ENCODE results near the gene PDIA6. TPM values are rescaled to one million over a fixed set of nuclear protein-coding genes. Genes with fewer than 3 reads are reported as not detected.

PDIA6 gene
- total and polyA plus RNA-seq, 9 of the 15 experiments (the other 6 are each of a cell fraction or from before 2014, with no cell fraction given): 166 to 268 (median 229) TPM

DNA sequence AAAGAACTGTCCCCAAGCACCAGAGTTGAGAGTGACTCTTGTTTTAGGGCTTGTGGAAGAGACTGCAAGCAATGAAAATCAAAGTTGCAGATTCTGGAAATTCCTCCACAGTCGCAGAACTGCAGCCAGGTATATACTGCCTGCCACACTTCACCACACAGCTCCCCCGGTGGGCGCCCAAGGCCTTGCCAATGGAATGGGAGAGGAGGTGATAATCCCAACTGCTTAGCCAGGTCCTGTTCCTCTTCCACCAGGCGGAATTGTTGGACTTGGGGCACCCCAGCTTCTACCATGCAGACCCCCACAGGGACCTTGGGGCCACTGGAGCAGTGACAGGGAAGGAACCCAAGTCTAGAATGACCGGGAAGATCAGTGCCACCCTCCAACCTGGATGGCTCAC, 4.8 kb upstream of the PDIA6 start:
- H3K4me3 ChIP-seq: no peak overlapping the region
- H3K9me1 ChIP-seq (ENCODE audit: control insufficient read depth, insufficient read depth, low read length): no peaks in the 10 kb centered on the region
- 0% methylated on average over 5 of the region's 5 CpGs for WGBS (ENCODE audit: insufficient coverage, low coverage, missing lambda C conversion rate)
- H3K27me3 ChIP-seq (ENCODE audit: control insufficient read depth in 2 of 2, insufficient read depth in 2 of 2, low read length in 2 of 2): peaks cover 33 to 45% of the 10 kb centered on the region in 2 experiments
- TF ChIP-seq, protein P1, sequence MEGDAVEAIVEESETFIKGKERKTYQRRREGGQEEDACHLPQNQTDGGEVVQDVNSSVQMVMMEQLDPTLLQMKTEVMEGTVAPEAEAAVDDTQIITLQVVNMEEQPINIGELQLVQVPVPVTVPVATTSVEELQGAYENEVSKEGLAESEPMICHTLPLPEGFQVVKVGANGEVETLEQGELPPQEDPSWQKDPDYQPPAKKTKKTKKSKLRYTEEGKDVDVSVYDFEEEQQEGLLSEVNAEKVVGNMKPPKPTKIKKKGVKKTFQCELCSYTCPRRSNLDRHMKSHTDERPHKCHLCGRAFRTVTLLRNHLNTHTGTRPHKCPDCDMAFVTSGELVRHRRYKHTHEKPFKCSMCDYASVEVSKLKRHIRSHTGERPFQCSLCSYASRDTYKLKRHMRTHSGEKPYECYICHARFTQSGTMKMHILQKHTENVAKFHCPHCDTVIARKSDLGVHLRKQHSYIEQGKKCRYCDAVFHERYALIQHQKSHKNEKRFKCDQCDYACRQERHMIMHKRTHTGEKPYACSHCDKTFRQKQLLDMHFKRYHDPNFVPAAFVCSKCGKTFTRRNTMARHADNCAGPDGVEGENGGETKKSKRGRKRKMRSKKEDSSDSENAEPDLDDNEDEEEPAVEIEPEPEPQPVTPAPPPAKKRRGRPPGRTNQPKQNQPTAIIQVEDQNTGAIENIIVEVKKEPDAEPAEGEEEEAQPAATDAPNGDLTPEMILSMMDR (IDR thresholded peaks at IDR 0.05 in 2 of 3, conservative IDR thresholded peaks at IDR 0.05 in 1 of 3; ENCODE audit: insufficient read depth in 2 of 3, low read depth in 1 of 3, low read length in 3 of 3): 0 out of 6 replicates have a peak, but pooled peaks of 1 of the 3 experiments have one; percentile 15
- no peak for TF ChIP-seq DPF2 (IDR thresholded peaks at IDR 0.05)
- H3K4me1 ChIP-seq (replicated peaks in 1 of 2; ENCODE audit: control insufficient read depth in 2 of 2, insufficient read depth in 2 of 2, low read length in 2 of 2): peaks cover 0 to 10% of the 10 kb centered on the region in 2 experiments; a peak in 2 of 5 replicates
- in situ Hi-C loops (cut with MboI): no loop called here
- no peak overlapping the region for H3K4me2 ChIP-seq (ENCODE audit: insufficient read depth, low read length)
- CTCF ChIA-PET (ENCODE audit: low intra/inter-chr PET ratio): no interaction called here
- H2AFZ ChIP-seq (ENCODE audit: low read depth, low read length): no peak overlapping the region
- FAIRE-seq (no peak), DNase-seq (ENCODE audit: extremely low read depth in 1 of 4, low spot score in 3 of 4) (no peak), ATAC-seq (no peak)
- POLR2A ChIA-PET: no interaction called here
- no TSS peak for BruUV-seq (replicated peaks)
- peaks cover 2% of the 10 kb centered on the region for H3K79me2 ChIP-seq (ENCODE audit: control insufficient read depth, insufficient read depth, low read length)
- H3K27ac ChIP-seq (ENCODE audit: extremely low read depth, low read depth, low read length): no peak overlapping the region
- H3K36me3 ChIP-seq (ENCODE audit: control insufficient read depth, insufficient read depth, low read length): no peaks in the 10 kb centered on the region
- H4K20me1 ChIP-seq (replicated peaks; ENCODE audit: control insufficient read depth, insufficient read depth, low read length): no peaks in the 10 kb centered on the region
- H3K9me3 ChIP-seq (replicated peaks; ENCODE audit: control insufficient read depth, insufficient read depth, low read depth, low read length): no peaks in the 10 kb centered on the region
- intact Hi-C loops (cut with micrococcal nuclease): no loop called here
- no peak overlapping the region for H3K9ac ChIP-seq (ENCODE audit: insufficient read depth in 1 of 2, low read depth in 2 of 2, low read length in 2 of 2)

All from K562 (cell line).